ENCODE data around the gene MTFP1.

The MTFP1 gene

DNA sequence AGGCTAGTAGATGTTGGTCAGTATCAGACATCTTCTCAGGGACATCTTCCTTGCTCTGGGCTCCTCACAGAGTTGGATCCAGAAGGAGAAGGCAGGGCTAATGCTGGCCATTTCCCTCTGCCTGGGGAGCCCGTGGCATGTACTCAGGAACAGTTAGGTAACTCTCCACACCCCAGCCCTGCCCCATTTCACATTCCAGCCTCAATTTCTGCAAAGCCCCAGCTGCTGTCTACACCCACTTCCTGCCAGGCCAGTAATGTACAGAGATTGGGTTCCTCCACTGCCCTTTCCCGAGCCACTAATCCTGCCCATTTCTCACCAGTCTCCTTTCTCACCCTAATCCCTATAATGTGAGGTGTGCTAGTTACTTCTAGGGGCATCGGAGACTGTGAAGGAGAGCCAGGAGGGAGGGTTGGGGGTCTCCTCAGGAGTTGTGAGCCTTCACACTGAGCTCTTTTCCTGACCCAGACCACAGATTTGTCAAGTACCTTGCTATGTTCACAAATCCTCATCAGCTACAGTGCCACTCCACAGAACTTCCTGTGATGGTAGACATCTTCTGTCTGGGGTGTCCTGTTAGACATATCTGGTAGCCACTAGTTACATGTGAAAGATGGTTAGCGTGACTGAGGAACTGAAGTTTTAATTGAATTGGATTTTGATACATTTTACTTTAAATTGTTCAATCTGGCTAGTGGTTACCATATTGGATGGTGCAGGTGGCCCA lies 47.6 kb downstream of the MTFP1 start:
- no peak overlapping the region for H3K4me3 Mint-ChIP-seq
- peaks cover 24% of the 10 kb centered on the region for H3K27me3 Mint-ChIP-seq (ENCODE audit: low read depth)
- no peak overlapping the region for H3K27ac Mint-ChIP-seq
- H3K36me3 Mint-ChIP-seq (ENCODE audit: low read depth), result no peaks in the 10 kb centered on the region
- no peaks in the 10 kb centered on the region for H3K9me3 Mint-ChIP-seq
- peaks cover 15% of the 10 kb centered on the region for H3K4me1 Mint-ChIP-seq (ENCODE audit: low read depth)

DNA sequence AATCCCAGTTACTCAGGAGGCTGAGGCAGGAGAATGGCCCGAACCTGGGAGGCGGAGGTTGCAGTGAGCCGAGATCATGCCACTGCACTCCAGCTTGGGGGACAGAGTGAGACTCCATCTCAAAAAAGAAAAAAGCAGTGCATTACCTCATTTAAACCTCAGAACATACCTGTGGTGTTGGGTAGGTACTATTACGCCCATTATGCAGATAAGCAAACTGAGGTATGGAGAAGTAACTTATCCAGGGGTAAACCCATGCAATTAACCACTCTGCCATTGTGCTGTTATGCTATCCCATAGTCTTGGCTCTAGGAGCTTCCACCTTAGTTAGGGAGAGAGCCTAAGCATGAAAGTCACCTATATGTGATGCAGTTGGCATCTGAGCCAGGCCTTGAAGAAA lies 48.6 kb downstream of the MTFP1 start:
- no peak overlapping the region for H3K4me3 Mint-ChIP-seq
- no peaks in the 10 kb centered on the region for H3K36me3 Mint-ChIP-seq (ENCODE audit: low read depth)
- no peaks in the 10 kb centered on the region for H3K9me3 Mint-ChIP-seq
- H3K4me1 Mint-ChIP-seq (ENCODE audit: low read depth), result peaks cover 15% of the 10 kb centered on the region
- H3K27ac Mint-ChIP-seq, result no peak overlapping the region
- peaks cover 24% of the 10 kb centered on the region for H3K27me3 Mint-ChIP-seq (ENCODE audit: low read depth)

DNA sequence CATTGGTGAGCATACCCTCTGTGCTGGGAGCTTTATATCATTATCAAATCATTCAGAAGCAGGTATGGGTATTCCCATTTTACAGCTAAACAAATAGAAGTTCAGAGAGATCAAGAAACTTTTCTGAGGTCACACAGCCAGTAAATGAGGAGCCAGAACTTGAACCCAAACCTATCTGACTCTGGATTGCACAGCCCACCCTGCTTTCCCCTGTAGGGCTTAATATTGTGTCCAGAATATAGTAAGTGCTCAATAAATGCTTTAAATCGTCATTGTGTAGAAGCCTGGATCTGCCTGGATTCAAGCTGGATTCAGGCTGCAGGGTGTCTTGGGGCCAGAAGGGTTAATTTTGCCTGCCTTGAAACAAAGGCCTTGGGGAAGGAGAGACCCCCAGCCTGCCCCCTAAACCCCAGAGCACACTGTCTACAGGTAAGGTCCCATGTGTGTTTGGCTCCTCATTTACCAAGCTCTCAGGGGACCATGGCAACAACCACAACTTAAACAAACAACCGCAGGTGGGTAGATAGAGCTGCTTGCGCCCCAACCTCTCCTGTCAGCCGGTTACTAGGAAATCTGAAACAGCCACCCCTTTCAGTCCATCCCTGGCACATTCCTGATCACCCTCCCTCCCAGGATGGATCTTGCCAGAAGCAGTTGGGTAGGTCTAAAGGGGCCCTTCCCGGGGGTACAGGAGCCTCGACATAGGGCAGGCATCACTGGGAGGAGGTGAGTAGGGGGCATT lies 49.3 kb downstream of the MTFP1 start:
- no peaks in the 10 kb centered on the region for H3K9me3 Mint-ChIP-seq
- no peaks in the 10 kb centered on the region for H3K36me3 Mint-ChIP-seq (ENCODE audit: low read depth)
- no peak overlapping the region for H3K4me3 Mint-ChIP-seq
- H3K4me1 Mint-ChIP-seq (ENCODE audit: low read depth), result peaks cover 15% of the 10 kb centered on the region
- H3K27me3 Mint-ChIP-seq (ENCODE audit: low read depth), result peaks cover 25% of the 10 kb centered on the region
- no peak overlapping the region for H3K27ac Mint-ChIP-seq
